Progenitor cell of endocrine pancreas (in vitro differentiated cells): ENCODE results near the gene COL15A1. TPM values are rescaled to one million over a fixed set of nuclear protein-coding genes. Genes with fewer than 3 reads are reported as not detected.
A peak's percentile ranks its signal among the peaks of the same experiment; 100 is the strongest.

ENCODE experiments used
- DNase-seq: peaks from one replicate; pipeline ENCODE4 v3.0.0; 2021; ENCODE audit warnings: low spot score; ENCODE audit not compliant: unreplicated experiment
- H3K27ac Mint-ChIP-seq: 2 replicates; pipeline ENCODE4 v1.8.0; 2021; ENCODE audit warnings: mild to moderate bottlenecking, moderate library complexity, mixed read lengths
- H3K27me3 Mint-ChIP-seq: 2 replicates; pipeline ENCODE4 v1.8.0; 2021; ENCODE audit warnings: mixed read lengths
- H3K36me3 Mint-ChIP-seq: 2 replicates; pipeline ENCODE4 v1.8.0; 2022; ENCODE audit warnings: mixed read lengths; ENCODE audit not compliant: insufficient read depth
- H3K4me1 Mint-ChIP-seq: 2 replicates; pipeline ENCODE4 v1.8.0; 2021; ENCODE audit warnings: low read depth, mixed read lengths
- H3K4me3 Mint-ChIP-seq: 2 replicates; pipeline ENCODE4 v1.8.0; 2021; ENCODE audit warnings: low read depth, mild to moderate bottlenecking, moderate library complexity, mixed read lengths
- H3K9me3 Mint-ChIP-seq: 2 replicates; pipeline ENCODE4 v1.8.0; 2021; ENCODE audit warnings: low read depth, mixed read lengths
- CTCF ChIP-seq: fragments of 200-600 bp; sonication (generic); IDR thresholded peaks from one replicate; pipeline ENCODE4 v1.5.0; 2021; ENCODE audit warnings: antibody characterized with exemption, mild to moderate bottlenecking; ENCODE audit not compliant: unreplicated experiment
- total RNA-seq: library from RNA; stranded (reverse); gene quantifications from 2 replicates; pipeline ENCODE4 v1.2.1, GENCODE V29; 2021

COL15A1 gene
- total RNA-seq, 1 donor from 2014 or later: not detected

DNA sequence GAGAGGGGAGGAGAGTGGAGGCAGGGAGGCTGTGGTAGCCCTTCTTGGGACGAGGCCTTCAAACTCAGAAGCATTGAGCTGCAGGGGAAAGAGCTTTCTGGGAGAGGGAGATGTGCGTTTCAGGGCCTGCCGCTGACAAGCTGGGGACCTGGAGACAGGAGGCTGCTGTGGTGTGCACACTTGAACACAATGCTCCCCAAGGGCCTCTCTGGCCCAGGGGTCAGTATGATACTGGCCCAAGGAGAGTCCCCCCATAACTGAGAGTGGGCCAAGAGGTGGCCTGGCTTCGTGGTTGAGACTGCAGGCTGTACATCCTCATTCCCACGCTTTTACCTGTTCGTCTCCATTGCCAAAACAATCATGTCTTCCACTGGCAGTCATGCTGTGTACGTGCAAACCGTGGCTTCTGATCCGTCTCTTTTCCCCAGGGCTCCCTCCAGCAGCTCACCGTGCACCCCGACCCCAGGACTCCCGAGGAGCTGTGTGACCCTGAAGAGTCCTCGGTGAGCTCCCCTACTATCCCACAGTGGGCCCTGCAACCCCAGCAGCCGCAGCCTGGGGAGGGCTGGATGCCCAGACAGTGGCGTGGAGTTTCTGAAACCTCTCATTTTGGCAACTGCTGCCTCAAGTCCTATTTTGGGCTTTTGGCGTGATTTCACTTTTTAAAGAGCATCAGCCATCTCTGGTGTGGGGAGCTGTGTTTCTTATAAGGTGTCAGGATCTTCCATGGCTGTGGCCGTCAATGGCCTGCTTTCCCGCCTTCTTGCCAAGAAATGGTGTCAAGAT lies 43.4 kb downstream of the COL15A1 start:
- Mint-ChIP-seq H3K36me3 (no peaks in the 10 kb centered on the region), H3K4me3 (no peak overlapping the region), H3K9me3 (no peaks in the 10 kb centered on the region), H3K4me1 (no peaks in the 10 kb centered on the region), H3K27me3 (peaks cover 2% of the 10 kb centered on the region), H3K27ac (peak overlapping the region; percentile 5)
- no peak for DNase-seq
- TF ChIP-seq CTCF: no peak

DNA sequence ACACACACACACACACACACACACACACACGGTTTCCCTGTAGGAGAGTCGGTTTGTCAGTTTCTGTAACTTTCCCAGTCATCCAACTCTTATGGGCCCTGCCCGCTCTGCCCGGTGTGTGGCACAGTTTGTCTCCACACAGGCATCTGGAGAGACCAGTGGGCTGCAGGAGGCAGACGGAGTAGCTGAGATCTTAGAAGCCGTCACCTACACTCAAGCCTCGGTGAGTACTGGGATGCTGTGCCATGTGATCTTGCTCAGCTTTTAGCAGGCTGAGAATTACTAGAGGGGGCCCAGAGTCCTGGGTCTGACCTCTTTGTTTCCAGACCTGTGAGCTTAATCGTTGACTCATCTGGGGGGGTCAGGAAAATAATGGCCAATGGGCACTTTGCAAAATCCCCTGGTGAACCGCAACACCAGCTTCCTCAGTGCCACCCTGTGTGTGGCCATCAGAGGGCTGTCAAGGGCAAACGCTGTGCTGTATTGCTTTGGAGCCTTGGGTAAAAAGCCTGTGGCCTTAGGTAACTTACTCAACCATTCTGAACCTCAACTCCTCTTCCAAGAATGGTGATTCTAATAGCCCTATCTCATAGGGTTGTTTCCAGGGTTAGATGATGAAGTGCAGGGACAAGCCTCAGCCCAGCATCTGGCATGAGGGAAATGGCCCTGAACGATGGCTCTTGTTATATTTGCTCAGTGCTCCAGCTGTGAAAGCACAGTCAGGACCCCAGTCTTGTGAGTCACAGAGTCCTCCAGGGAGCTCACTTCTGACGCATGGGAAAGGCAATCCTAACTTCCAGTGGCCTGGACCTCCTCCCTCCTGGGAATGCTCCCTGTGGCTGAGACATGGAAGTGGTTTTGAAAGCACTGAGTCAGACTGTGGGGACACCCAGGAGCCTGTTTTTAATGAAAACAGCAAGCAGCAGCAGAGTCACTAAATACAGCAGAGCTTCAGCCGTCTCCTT lies 45.6 kb downstream of the COL15A1 start:
- DNase-seq: no peak
- Mint-ChIP-seq H3K36me3 (no peaks in the 10 kb centered on the region), H3K27me3 (peaks cover 2% of the 10 kb centered on the region), H3K27ac (no peak overlapping the region), H3K9me3 (no peaks in the 10 kb centered on the region), H3K4me1 (no peaks in the 10 kb centered on the region), H3K4me3 (no peak overlapping the region)
- TF ChIP-seq CTCF: no peak

- H3K9me3 Mint-ChIP-seq: no peaks in the 10 kb centered on the region
- no peak overlapping the region for H3K4me3 Mint-ChIP-seq
- DNase-seq: no peak
- no peak overlapping the region for H3K27ac Mint-ChIP-seq
- H3K4me1 Mint-ChIP-seq: no peaks in the 10 kb centered on the region
- H3K36me3 Mint-ChIP-seq: no peaks in the 10 kb centered on the region
- no peak for TF ChIP-seq CTCF
- H3K27me3 Mint-ChIP-seq: peaks cover 3% of the 10 kb centered on the region
Observed at GRCh38 chr9:98990181-98990870, 46.6 kb downstream of the COL15A1 start.

DNA sequence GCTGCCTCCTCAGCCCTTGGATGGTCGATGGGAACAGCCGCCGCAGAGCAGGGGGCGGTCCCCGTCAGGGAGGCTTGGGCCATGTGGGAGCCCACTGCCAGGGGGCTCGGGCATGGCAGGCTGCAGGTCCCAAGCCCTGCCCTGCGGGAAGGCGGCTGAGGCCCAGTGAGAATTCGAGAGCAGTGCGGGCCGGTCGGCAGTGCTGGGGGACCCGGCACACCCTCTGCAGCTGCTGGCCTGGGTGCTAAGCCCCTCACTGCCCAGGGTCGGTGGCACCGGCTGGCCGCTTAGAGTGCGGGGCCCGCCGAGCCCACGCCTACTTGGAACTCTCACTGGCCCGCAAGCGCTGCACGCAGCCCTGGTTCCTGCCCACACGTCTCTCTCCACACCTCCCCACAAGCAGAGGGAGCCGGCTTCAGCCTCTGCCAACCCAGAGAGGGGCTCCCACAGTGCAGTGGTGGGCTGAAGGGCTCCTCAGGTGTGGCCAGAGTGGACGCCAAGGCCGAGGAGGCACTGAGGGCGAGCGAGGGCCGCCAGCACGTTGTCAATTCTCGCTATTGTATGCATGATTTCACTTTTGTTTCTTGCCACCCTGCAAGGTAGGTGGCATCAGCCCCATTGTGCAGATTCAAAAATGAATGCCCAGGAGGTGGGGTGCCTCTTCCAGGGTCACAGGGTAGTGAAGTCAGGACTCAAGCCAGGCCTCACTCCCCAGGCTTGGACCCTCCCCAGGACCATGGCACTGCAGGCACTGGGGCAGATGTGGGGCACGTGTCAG lies 48.6 kb downstream of the COL15A1 start:
- DNase-seq: no peak
- Mint-ChIP-seq H3K9me3 (no peaks in the 10 kb centered on the region), H3K27me3 (peaks cover 14% of the 10 kb centered on the region), H3K27ac (no peak overlapping the region), H3K4me3 (no peak overlapping the region), H3K36me3 (no peaks in the 10 kb centered on the region), H3K4me1 (no peaks in the 10 kb centered on the region)
- no peak for TF ChIP-seq CTCF
